Activated T-cell treated with anti-CD3 and anti-CD28 coated beads, Interleukin-2, amount 50 U/mL, for 48 hours (primary cell): ENCODE results near the gene FCRLB.
A peak's percentile ranks its signal among the peaks of the same experiment; 100 is the strongest.
"Not testable (repeated sequence)": the region's sequence is repeated elsewhere in the genome, so short reads cannot be mapped to it uniquely, and the experiment has no call there.

Experiments
- DNase-seq, 2 experiments: peaks; one replicate each; pipeline ENCODE4 v3.0.0-alpha.2; 2020

Gene FCRLB

GRCh38 chr1:161721738-161722343 lies 497 bp downstream of the FCRLB start:
- no peak for DNase-seq

- no peak for DNase-seq
Measured at GRCh38 chr1:161722406-161722805, 1.1 kb downstream of the FCRLB start.

DNA sequence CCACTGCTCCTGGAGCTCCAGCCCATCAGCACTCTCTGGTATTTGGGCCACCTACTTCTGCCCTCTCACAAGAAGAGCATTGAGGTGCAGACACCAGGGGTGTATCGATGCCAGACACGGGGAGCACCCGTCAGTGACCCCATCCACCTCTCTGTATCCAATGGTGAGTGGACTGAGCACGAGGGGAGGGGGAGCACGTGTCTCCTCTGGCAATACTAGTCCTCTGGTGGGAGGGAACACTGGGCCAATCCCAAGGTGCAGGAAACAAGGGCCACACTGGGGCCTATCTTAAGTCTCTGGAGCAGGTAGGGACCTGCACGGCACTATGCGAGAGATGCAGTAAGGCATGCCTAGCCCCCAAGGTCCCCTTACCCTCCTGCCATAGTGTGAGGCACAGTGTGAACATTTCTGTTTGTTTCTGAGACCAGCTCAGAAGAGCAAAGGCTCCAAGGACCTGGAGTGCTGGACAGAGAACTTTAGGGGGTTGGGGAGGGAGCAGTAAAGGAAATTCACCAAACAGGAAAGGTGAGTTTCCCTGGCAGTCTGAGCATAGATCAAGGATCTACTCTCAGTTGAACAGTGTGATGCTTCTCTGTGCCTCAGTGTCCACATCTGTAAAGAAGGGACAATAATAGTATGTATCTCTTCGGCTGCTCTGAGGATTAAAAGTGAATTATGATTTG lies 2.3 kb downstream of the FCRLB start:
- DNase-seq, result no peak

DNA sequence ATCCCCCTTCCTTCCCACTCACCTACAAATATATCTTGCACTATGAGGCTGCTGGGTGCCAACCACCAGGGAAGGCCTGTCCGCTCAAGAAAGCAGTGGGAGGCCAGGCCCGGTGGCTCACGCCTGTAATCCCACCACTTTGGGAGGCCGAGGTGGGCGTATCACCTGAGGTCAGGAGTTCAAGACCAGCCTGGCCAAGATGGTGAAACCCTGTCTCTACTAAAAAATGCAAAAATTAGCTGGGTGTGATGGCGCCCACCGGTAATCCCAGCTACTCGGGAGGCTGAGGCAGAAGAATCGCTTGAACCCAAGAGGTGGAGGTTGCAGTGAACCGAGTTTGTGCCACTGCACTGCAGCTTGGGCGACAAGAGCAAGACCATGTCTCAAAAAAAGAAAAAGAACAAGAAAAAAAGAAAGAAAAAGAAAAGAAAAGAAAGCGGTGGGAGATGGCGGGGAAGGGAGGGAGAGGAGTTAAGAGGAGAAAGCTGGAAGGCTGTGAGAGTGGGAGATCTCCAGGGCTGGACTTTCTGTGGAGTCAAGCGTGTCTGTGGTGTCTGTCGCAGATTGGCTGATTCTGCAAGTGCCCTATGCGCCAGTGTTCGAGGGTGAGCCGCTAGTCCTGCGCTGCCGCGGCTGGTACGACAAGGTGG lies 4.0 kb downstream of the FCRLB start:
- not testable (repeated sequence) for DNase-seq

- DNase-seq, result peak; percentile 62 to 67
Measured at GRCh38 chr1:161725908-161726472, 4.6 kb downstream of the FCRLB start.

- DNase-seq, result peak; percentile 69 to 73
Measured at GRCh38 chr1:161726473-161727255, 5.3 kb downstream of the FCRLB start.

GRCh38 chr1:161727256-161727924 lies 6.0 kb downstream of the FCRLB start:
- peak; percentile 47 to 49 for DNase-seq

DNA sequence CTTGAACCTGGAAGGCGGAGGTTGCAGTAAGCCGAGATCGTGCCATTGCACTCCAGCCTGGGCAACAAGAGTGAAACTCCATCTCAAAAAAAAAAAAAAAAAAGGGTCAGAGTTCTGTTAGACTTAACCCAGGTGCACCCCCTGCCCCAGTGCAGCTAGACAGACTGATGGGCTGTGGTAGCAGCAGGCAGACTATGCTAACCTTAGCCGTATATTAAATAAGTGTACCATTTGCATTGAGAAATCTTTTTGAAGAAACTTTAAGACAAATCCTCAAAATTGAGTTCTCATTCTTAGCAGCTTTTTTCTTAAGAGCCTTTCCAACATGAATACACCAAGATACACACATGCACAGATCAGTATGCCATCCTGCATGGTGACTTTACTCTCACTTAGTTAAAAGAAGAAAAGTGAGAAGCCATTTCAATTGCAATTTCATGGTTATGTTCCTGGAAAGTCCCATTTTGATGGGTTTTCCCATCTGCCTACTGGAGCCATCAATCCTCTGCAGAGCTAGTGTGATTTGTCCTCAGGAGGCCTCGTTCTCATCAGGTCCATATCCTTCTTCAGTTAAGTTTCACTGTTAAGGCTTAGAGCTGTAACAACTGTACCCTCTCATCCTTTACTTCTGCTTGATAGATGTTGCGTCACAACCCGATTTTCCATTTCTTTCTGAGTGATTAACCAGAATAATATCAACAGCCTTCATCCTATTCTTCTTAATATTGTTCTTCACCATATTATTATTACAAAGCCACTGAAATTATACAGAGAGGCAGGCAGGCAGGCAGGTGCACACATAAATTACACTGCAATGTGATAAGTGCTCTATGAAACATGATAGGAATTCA lies 7.3 kb downstream of the FCRLB start:
- no peak for DNase-seq

DNA sequence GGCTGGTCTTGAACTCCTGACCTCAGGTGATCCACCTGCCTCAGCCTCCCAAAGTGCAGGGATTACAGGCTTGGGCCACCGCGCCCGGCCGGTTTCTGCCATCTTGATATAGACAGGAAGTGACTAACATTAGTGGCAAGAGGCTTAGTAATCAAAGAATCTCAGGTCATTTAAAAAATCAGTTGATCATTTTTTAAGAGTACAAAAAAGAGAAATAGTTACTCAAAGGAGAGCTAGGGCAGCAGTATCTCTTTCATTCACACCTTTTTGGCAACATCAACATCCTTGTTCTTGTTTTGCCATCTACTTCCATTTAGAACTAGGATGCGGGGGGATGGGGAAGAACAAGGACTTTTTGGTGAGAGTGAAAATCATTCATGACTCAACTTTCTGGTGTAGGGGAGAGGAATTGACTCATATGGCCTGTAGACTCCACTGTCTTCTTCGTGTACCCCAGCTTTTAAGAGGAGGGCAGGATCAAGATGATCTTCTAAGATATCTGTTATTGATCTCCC lies 8.8 kb downstream of the FCRLB start:
- peak; percentile 68 to 70 for DNase-seq

DNA sequence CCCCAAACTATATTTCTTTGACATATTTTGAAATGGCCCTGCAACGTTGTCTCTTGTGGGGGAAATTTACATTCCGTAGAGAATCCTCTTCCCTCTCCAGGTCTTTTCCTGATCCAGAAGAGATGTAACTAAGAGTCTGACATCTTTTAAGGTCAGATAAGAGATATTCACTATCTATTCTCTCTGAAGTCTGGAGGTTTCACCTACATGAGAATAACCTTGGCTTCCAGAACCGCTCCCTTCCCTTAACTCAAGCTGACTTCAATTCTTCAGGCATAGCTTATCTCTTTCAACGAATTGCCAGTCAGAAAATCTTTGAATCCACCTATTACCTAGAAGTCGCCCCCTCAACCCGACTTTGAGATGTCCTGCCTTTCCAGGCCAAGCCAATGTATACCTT lies 9.9 kb downstream of the FCRLB start:
- DNase-seq, result no peak

- DNase-seq, result no peak
Measured at GRCh38 chr1:161731981-161732718, 10.8 kb downstream of the FCRLB start.

DNA sequence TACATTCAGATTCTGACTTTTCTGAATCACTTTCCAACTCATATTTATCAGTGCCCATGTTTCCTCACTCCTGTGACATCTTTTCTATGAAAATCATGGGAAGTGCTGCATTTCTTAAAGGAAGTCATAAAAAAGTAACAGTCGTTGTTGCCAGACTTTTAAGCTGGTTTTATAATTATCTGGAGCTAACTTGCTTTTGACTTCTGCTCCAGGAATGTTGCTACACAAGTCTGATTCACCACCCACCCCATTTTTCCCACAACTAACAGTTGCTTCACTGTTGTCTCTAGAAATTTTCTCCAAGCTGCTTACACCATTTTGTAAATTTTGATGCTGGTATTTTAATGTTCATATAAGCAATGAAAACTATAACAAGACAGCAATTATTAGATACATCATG lies 12.2 kb downstream of the FCRLB start:
- DNase-seq, result no peak

GRCh38 chr1:161735837-161736236 lies 14.5 kb downstream of the FCRLB start:
- no peak for DNase-seq

DNA sequence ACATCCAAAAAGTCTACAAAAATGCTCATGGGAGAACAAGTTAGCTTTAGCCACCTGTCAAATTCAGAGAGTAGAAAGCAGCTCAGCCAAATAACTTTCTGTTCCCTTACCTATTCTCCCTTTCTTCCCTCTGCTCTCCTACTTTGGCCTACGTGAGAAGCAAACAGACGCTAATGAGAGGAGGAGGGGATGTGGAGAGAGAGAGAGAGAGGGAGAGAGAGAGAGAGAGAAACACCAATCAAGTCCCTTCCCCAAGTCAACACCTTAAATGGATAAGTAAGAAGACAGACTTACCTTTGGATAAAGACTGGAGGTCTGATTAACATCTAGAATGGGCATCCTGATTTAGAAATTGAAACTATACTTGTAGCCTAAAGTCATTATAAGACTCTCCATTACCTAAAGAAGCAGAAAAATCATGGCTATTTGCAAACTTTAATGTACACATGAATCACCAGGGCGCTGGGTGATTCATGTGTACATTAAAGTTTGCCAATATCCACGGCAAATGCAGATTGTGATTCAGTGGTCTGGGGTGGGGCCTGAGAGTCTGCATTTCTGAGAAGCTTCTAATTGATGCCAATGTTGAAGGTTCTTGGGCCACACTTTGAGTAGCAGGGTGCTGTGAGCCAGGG lies 15.1 kb downstream of the FCRLB start:
- peak; percentile 52 for DNase-seq

DNA sequence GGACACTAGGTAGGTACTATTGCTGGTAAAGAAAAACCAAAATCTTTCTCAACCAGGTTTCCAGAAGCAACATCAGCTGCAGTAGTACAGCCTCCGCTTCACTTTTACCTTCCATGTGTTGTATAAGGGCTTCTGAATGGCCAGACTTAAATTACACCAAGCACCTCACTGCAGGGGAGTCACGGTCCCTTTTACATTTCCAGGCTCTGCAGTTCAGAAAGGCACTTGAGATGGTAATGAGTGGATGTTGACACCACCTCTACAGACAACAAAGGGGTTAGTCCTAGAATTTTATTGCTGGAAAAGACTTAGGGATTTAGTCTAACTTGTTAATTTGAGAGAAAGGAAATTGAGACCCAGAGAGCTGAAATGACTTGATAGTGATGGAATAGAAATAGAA lies 16.3 kb downstream of the FCRLB start:
- DNase-seq, result no peak

GRCh38 chr1:161738627-161739287 lies 17.4 kb downstream of the FCRLB start:
- DNase-seq, result peak; percentile 59 to 70

DNA sequence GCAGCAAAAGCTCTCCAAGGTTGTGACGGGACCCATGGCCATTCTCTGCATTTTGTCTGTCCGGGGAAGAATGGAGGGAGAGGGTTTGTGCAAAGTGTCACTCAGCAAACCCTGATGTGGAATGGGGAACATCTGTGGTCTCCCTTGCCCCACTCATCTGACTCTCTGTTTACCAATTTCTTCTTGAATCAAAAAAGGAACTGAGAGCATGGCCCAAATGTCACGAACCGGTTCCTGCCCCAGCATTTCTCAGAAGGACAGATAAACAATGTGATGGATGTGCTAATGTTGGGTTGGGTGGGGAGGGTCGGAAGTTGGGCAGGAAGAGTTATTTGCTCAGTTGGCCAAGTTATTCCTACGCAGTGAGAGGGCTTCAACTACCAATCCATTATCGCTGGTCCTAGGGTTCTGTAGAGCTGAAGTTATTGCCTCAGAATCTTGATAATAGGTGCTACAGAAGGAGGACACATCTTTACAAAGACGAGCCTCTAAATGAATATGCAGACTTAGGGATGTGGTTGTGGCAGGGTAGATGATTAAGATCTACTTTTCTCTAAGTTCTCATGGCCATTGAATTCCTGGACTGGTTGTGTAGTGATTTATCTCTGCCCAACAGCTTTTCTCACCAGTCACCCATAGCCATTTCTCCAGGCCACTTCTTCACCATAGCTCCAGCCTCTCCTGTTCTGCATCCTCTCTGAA lies 18.7 kb downstream of the FCRLB start:
- no peak for DNase-seq

- no peak for DNase-seq
Measured at GRCh38 chr1:161740921-161741320, 19.6 kb downstream of the FCRLB start.

DNA sequence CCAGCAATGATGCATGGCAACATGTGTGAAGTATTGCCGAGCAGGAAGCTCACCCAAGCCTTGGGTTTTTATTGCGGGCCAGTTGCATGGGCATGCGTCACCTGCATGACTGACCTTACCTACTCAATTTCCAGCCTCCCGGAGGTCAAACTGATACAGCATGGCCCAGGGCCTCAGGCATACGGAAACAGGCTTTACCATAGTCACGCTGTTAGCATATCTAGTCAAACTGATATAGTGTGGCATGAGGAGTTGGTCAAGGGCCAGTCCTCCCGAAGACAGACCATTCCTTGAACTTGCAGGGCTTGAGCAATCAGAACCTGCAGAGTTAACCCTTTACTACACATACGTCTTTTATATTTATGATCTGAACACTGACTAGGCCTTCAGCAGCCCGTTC lies 21.9 kb downstream of the FCRLB start:
- DNase-seq, result no peak
